Motor neuron (in vitro differentiated cells): ENCODE results near the gene TST. TPM values are rescaled to one million over a fixed set of nuclear protein-coding genes. Genes with fewer than 3 reads are reported as not detected.
A peak's percentile ranks its signal among the peaks of the same experiment; 100 is the strongest.

ENCODE experiments used
- ATAC-seq, 8 experiments: fragments of 200-7000 bp; cut with Tn5 transposase; replicated peaks in 6 of 8; 2 replicates each; pipeline ENCODE4 v1.8.0; 2021; ENCODE audit warnings: mild to moderate bottlenecking in 8 of 8, moderate library complexity in 8 of 8
- H3K27ac ChIP-seq, 2 donors: fragments of 250-450 bp; sonication (Bioruptor Pico); 2 replicates each; pipeline ENCODE4 v1.9.0; 2021; ENCODE audit warnings: antibody characterized with exemption in 2 of 2, mild to moderate bottlenecking in 2 of 2, moderate library complexity in 1 of 2
- H3K4me1 ChIP-seq, 2 donors: fragments of 250-450 bp; sonication (Bioruptor Pico); replicated peaks in 1 of 2; 2 replicates each; pipeline ENCODE4 v1.6.1; 2021; ENCODE audit warnings: antibody characterized with exemption in 2 of 2, mild to moderate bottlenecking in 2 of 2, moderate library complexity in 1 of 2
- H3K4me3 ChIP-seq, 5 donors: fragments of 250-450 bp; sonication (Bioruptor Pico); 2 replicates each; pipeline ENCODE4 v1.9.0; 2021; ENCODE audit warnings: antibody characterized with exemption in 5 of 5, mild to moderate bottlenecking in 5 of 5, moderate library complexity in 4 of 5
- WGBS, 10 experiments: fragments of 450-650 bp; shearing (Covaris generic); methylation state at CpG; one replicate each; pipeline ENCODE4 v1.0.0; 2022; 5-methylcytosine and 5-hydroxymethylcytosine counted together
- in situ Hi-C, 9 experiments: fragments of 400-800 bp; cut with MboI; loops; one replicate each; pipeline ENCODE4 v1.15.0; 2021; ENCODE audit warnings: low sequenced_read_pairs in 9 of 9, low pct_unique_long_range_greater_than_20kb in 2 of 9; ENCODE audit not compliant: unreplicated experiment in 9 of 9
- total RNA-seq, 8 experiments: library from RNA; unstranded; fragments of 300-600 nt; gene quantifications; 2 replicates each; pipeline versions ENCODE4 v1.2.3 to v1.2.4, GENCODE V29; 2022

Gene TST
- total RNA-seq, 8 experiments from 2014 or later: 5.5 to 49.5 (median 10.3) TPM

DNA sequence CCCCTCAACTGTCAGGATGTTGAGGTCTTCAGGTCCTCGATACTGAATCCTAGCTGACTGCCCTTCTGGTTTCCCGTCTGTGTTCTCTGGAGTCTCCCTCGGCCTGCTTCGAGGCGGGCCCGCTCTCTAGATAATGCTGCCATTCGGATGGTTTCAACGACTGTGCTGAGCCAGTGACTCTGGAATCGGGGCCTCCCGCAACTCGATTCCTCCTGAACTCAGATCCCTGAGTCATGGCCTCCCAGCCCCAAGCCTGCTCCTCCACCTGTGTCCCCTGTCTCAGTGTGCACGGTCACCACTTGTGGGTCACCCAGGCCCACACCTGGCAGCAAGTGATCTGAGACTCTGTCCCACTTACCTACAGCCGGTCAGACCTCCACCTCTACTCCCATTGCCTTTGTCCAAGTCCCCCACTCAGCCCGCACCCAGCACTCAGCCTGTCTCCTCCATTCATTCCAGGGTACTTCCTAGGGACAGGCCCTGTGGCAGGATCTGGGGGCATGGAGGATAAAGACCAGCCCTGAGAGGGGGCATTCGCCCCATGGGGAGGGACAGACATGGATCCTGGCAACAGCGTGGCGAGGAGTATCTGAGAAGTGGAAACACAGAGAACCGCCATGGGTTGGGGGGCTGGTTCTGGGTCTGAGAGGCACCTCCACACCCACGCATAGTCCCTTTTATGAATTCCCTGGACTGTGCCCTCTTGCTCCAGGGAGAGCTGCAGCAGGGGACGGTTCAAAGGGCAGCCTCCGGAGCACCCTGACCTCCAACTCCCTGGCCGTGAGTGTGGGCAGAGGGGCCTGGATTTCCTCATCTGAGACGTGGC is 14.6 kb upstream of the TST start:
- no peak for ATAC-seq
- H3K4me3 ChIP-seq: no peak overlapping the region
- in situ Hi-C loops: no loop called here
- no peak overlapping the region for H3K27ac ChIP-seq
- WGBS, 10 experiments: 40 to 93% (median 85%) methylated on average over 1 to 6 of the region's 23 CpGs; no CpG with 5 or more reads in 4 of the 10 experiments
- H3K4me1 ChIP-seq: no peaks in the 10 kb centered on the region

GRCh38 chr22:37032535-37033460 is 13.6 kb upstream of the TST start:
- 35 to 100% (median 72%) methylated on average over 1 to 8 of the region's 18 CpGs; no CpG with 5 or more reads in 2 of the 10 experiments for WGBS, 10 experiments
- Histone ChIP-seq H3K27ac (no peak overlapping the region), H3K4me1 (no peaks in the 10 kb centered on the region), H3K4me3 (no peak overlapping the region)
- in situ Hi-C loops: no loop called here
- peak in 7 of 8 experiments; percentile 21 to 98 (median 54) for ATAC-seq

- no peaks in the 10 kb centered on the region for H3K4me1 ChIP-seq
- peak in 2 of 8 experiments; percentile 12 to 35 for ATAC-seq
- 0 to 100% (median 64%) methylated on average over 1 to 2 of the region's 2 CpGs; no CpG with 5 or more reads in 4 of the 10 experiments for WGBS, 10 experiments
- H3K4me3 ChIP-seq: no peak overlapping the region
- H3K27ac ChIP-seq: no peak overlapping the region
- in situ Hi-C loops: no loop called here
Measured at GRCh38 chr22:37032134-37032534, 12.9 kb upstream of the TST start.

DNA sequence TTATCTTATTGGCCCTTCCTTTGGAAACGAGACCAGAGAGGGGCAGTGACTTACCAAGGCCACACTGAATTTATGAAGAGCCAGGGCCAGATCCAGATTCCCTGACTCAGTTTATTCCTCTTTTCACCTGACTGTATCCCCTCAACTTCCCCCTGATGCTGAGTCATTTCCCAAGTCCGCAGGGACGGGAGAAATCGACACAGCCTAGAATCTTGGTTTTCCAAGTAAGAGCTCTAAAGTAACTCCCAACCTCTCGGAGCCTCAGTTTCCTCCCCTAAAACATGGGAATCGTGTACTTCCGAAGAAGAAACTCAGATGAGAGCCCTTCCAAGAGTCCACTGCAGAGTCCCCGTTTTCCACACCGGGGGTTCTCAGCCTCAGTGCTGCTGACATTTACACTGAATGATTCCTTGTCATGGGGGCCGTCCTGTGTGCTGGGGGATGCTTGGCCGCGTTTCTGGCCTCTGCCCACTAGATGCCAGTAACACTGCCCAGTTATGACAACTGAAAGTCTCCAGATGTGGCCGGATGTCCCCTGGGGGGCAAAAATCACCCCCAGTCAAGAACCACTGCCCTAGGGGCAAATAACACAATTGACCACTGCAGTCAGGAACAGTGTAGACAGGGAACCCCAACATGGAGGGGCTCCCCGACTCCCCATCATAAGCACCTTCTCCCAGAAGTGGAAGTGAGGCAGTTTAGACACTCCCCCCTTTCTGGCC is 11.5 kb upstream of the TST start:
- no peaks in the 10 kb centered on the region for H3K4me1 ChIP-seq
- in situ Hi-C loops: no loop called here
- WGBS, 10 experiments: 67 to 96% (median 77%) methylated on average over 1 to 11 of the region's 14 CpGs; no CpG with 5 or more reads in 4 of the 10 experiments
- H3K27ac ChIP-seq: no peak overlapping the region
- ATAC-seq: no peak
- no peak overlapping the region for H3K4me3 ChIP-seq

GRCh38 chr22:37028692-37029674 is 9.7 kb upstream of the TST start:
- no peak overlapping the region for H3K4me3 ChIP-seq
- in situ Hi-C loops: no loop called here
- no peak for ATAC-seq
- 72 to 100% (median 80%) methylated on average over 1 to 7 of the region's 22 CpGs; no CpG with 5 or more reads in 1 of the 10 experiments for WGBS, 10 experiments
- H3K4me1 ChIP-seq: no peaks in the 10 kb centered on the region
- no peak overlapping the region for H3K27ac ChIP-seq

DNA sequence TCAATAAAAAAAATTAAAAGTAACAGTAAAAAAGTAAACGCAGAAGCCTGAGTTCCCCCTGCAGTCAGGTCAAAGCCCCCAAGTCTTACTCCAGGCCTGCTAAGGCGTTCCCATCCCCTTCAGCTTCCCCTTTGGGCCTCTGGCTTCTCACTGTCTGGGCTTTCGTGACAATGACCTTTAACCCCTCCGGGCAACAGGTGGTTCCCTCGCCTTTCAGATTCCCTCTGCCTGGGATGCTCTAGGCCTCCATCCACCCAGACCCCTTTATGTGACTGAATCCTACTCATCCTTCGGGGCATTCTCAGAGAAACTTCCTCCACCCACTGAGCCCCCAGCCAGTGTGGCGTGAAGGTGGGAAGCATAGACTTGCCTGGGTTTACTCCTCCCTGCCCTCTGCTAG is 8.3 kb upstream of the TST start:
- in situ Hi-C loops: no loop called here
- Histone ChIP-seq H3K4me1 (no peaks in the 10 kb centered on the region), H3K27ac (no peak overlapping the region), H3K4me3 (no peak overlapping the region)
- ATAC-seq: no peak
- 57 to 100% (median 89%) methylated on average over 1 to 7 of the region's 7 CpGs; no CpG with 5 or more reads in 2 of the 10 experiments for WGBS, 10 experiments

DNA sequence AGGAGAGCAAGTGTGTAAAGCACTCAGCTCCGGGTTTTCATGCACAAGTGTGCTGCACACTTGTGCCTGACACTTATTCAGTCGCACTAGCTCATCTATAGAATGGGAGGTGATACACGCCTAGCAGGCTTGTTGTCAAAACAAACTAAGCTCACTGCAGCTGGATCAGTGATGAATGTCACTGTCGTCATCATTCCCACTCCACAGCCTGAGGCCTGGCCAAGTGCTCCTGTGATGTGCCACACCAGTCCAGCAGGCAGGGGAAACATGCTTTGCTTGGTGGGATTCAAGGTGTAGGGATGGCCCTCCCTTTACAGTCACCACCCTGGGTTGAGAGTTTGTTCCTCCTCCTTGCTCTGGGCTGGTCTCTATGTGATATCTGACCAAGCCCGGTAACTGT is 7.1 kb upstream of the TST start:
- peak in 2 of 8 experiments; percentile 41 to 42 for ATAC-seq
- WGBS, 10 experiments: 82 to 100% (median 96%) methylated on average over 1 to 4 of the region's 5 CpGs; no CpG with 5 or more reads in 5 of the 10 experiments
- no peak overlapping the region for H3K4me3 ChIP-seq
- no peak overlapping the region for H3K27ac ChIP-seq
- no peaks in the 10 kb centered on the region for H3K4me1 ChIP-seq
- in situ Hi-C loops: no loop called here

GRCh38 chr22:37025500-37026070 is 6.3 kb upstream of the TST start:
- Histone ChIP-seq H3K4me1 (no peaks in the 10 kb centered on the region), H3K27ac (no peak overlapping the region), H3K4me3 (no peak overlapping the region)
- ATAC-seq: no peak
- 80 to 100% (median 96%) methylated on average over 1 to 6 of the region's 10 CpGs; no CpG with 5 or more reads in 3 of the 10 experiments for WGBS, 10 experiments
- in situ Hi-C loops: no loop called here

- no peak overlapping the region for H3K27ac ChIP-seq
- H3K4me3 ChIP-seq: no peak overlapping the region
- H3K4me1 ChIP-seq: peaks cover 0 to 4% of the 10 kb centered on the region in 2 donors
- in situ Hi-C loops: no loop called here
- WGBS, 10 experiments: 81 to 100% (median 92%) methylated on average over 1 to 17 of the region's 71 CpGs; no CpG with 5 or more reads in 2 of the 10 experiments
- ATAC-seq: no peak
Measured at GRCh38 chr22:37024339-37025157, 5.3 kb upstream of the TST start.

DNA sequence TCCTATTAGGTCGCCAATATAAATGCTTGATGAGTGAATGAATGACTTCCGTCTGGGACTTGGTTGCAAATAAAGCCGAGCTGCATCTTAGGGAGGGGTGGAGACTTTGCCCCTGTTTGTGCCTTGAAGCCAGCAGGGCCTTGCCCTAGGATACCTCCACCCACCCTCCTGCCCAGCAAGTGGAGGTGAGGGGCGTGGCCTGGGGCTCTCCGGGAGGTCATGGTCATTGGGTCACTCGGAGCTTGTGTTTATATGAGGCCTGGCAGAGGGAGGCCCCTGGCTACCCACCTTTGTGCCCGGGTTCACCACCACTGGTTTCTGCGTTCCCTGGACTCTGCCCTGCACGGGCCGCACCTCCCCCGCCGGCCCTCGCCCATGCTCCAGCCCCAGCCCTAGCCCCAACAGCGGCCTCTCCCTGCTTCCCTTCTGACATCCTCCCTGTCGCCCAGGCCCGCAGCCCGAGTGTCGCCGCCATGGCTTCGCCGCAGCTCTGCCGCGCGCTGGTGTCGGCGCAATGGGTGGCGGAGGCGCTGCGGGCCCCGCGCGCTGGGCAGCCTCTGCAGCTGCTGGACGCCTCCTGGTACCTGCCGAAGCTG is 4.6 kb upstream of the TST start:
- H3K27ac ChIP-seq: no peak overlapping the region
- in situ Hi-C loops: no loop called here
- no peak overlapping the region for H3K4me3 ChIP-seq
- peaks cover 0 to 4% of the 10 kb centered on the region in 2 donors for H3K4me1 ChIP-seq
- 60 to 100% (median 87%) methylated on average over 1 to 13 of the region's 34 CpGs; no CpG with 5 or more reads in 4 of the 10 experiments for WGBS, 10 experiments
- ATAC-seq: no peak
